Measurements from ENCODE around the gene MAJIN. TPM values are rescaled to one million over a fixed set of nuclear protein-coding genes. Genes with fewer than 3 reads are reported as not detected.
"Not testable (repeated sequence)": the region's sequence is repeated elsewhere in the genome, so short reads cannot be mapped to it uniquely, and the experiment has no call there.

MAJIN gene
- total RNA-seq, 1 donor, result not detected

- no peak for TF ChIP-seq CTCF (IDR thresholded peaks at IDR 0.05; ENCODE audit: insufficient read depth, low read depth, low read length)
- DNase-seq (ENCODE audit: low read depth), result peak; percentile 31
- peak overlapping the region; percentile 89 for H3K4me3 ChIP-seq (ENCODE audit: low read depth, low read length)
Measured at GRCh38 chr11:65014726-65015227, 42.9 kb upstream of the MAJIN start.

GRCh38 chr11:65013888-65014725 is 42.2 kb upstream of the MAJIN start, which contains the start of gene ARL2:
ARL2 (plus strand) TSS chr11:65014160; CDS start chr11:65014208, 48 bp downstream.
- H3K4me3 ChIP-seq (ENCODE audit: low read depth, low read length), result peak within 1 kb of the TSS; percentile 89
- peak; percentile 71 for TF ChIP-seq CTCF (IDR thresholded peaks at IDR 0.05; ENCODE audit: insufficient read depth, low read depth, low read length)
- peak; percentile 89 for DNase-seq (ENCODE audit: low read depth)

- DNase-seq (ENCODE audit: low read depth), result peak; percentile 85
- peak; percentile 74 for TF ChIP-seq CTCF (IDR thresholded peaks at IDR 0.05; ENCODE audit: insufficient read depth, low read depth, low read length)
Measured at GRCh38 chr11:65013130-65013887, 41.4 kb upstream of the MAJIN start.

GRCh38 chr11:65008873-65009272 is 37.0 kb upstream of the MAJIN start:
- no peak for TF ChIP-seq CTCF (IDR thresholded peaks at IDR 0.05; ENCODE audit: insufficient read depth, low read depth, low read length)
- H3K4me3 ChIP-seq (ENCODE audit: low read depth, low read length), result no peak overlapping the region
- DNase-seq (ENCODE audit: low read depth), result no peak

More at GRCh38 chr11:65013130-65013887, 41.4 kb upstream of the MAJIN start:
- peak overlapping the region; percentile 89 for H3K4me3 ChIP-seq (ENCODE audit: low read depth, low read length)

- TF ChIP-seq CTCF (IDR thresholded peaks at IDR 0.05; ENCODE audit: insufficient read depth, low read depth, low read length), result no peak
- H3K4me3 ChIP-seq (ENCODE audit: low read depth, low read length), result no peak overlapping the region
- DNase-seq (ENCODE audit: low read depth), result no peak
Measured at GRCh38 chr11:65008016-65008415, 36.1 kb upstream of the MAJIN start.

GRCh38 chr11:65003968-65004367 is 32.1 kb upstream of the MAJIN start:
- H3K4me3 ChIP-seq (ENCODE audit: low read depth, low read length); DNase-seq (ENCODE audit: low read depth): not testable (repeated sequence)

GRCh38 chr11:65003282-65003681 is 31.4 kb upstream of the MAJIN start:
- TF ChIP-seq CTCF (IDR thresholded peaks at IDR 0.05; ENCODE audit: insufficient read depth, low read depth, low read length), result no peak
- DNase-seq (ENCODE audit: low read depth), result peak; percentile 31
- no peak overlapping the region for H3K4me3 ChIP-seq (ENCODE audit: low read depth, low read length)
